Upper lobe of left lung (tissue), 4 donors: ENCODE results near the gene SLC26A9.

ENCODE experiments used
- POLR2AphosphoS5 ChIP-seq, 2 donors: sonication (generic); formaldehyde crosslinking; IDR thresholded peaks; one replicate each; pipeline ENCODE4 v1.5.1; 2017; ENCODE audit warnings: antibody characterized with exemption in 2 of 2
- TF ChIP-seq, protein P1 (sequence below), 6 experiments: fragments of 450-650 bp in 4 of 6; fragments of 200-600 bp in 2 of 6; sonication (generic) in 2 of 6; IDR thresholded peaks; one replicate each; pipeline ENCODE4 v1.5.1; 2016 to 2019; ENCODE audit warnings: antibody characterized with exemption in 6 of 6

GRCh38 chr1:205986292-205986691 lies 43.0 kb upstream of the SLC26A9 start:
- TF ChIP-seq, protein P1, sequence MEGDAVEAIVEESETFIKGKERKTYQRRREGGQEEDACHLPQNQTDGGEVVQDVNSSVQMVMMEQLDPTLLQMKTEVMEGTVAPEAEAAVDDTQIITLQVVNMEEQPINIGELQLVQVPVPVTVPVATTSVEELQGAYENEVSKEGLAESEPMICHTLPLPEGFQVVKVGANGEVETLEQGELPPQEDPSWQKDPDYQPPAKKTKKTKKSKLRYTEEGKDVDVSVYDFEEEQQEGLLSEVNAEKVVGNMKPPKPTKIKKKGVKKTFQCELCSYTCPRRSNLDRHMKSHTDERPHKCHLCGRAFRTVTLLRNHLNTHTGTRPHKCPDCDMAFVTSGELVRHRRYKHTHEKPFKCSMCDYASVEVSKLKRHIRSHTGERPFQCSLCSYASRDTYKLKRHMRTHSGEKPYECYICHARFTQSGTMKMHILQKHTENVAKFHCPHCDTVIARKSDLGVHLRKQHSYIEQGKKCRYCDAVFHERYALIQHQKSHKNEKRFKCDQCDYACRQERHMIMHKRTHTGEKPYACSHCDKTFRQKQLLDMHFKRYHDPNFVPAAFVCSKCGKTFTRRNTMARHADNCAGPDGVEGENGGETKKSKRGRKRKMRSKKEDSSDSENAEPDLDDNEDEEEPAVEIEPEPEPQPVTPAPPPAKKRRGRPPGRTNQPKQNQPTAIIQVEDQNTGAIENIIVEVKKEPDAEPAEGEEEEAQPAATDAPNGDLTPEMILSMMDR (IDR thresholded peaks at IDR 0.05) = no peak
- no peak for TF ChIP-seq POLR2AphosphoS5 (IDR thresholded peaks at IDR 0.05)
